Liver (tissue), 3 donors: Measurements from ENCODE around the gene GPHN.

ENCODE experiments used
- EGR1 ChIP-seq, 2 donors: IDR thresholded peaks; 2 replicates each; pipeline ENCODE4 v1.6.1; 2016 to 2018; ENCODE audit warnings: antibody characterized with exemption in 2 of 2, low read depth in 2 of 2
- GABPA ChIP-seq, 2 donors: IDR thresholded peaks in 1 of 2; conservative IDR thresholded peaks in 1 of 2; 2 replicates each; pipeline ENCODE4 v1.6.1; 2016; ENCODE audit warnings: antibody characterized with exemption in 2 of 2, mild to moderate bottlenecking in 1 of 2, moderate library complexity in 1 of 2
- JUND ChIP-seq, 2 donors: IDR thresholded peaks; 2 replicates each; pipeline ENCODE4 v1.6.1; 2016; ENCODE audit warnings: antibody characterized with exemption in 2 of 2
- RAD21 ChIP-seq, 2 donors: IDR thresholded peaks; 2 replicates each; pipeline ENCODE4 v1.6.1; 2016; ENCODE audit warnings: antibody characterized with exemption in 2 of 2, mild to moderate bottlenecking in 2 of 2
- YY1 ChIP-seq: IDR thresholded peaks from 2 replicates; pipeline ENCODE4 v1.6.1; 2016; ENCODE audit warnings: antibody characterized with exemption, mild to moderate bottlenecking
- TF ChIP-seq, protein P1 (sequence below): fragments of 150-350 bp; IDR thresholded peaks from 2 replicates; pipeline ENCODE4 v1.5.1; 2017; ENCODE audit warnings: improper control_type of control experiment, low read depth, low read length; ENCODE audit not compliant: missing input control
- TF ChIP-seq, protein P2 (sequence below): IDR thresholded peaks from 2 replicates; pipeline ENCODE4 v1.6.1; 2016; ENCODE audit warnings: antibody characterized with exemption
- TF ChIP-seq, protein P3 (sequence below): IDR thresholded peaks from 2 replicates; pipeline ENCODE4 v1.6.1; 2016; ENCODE audit warnings: antibody characterized with exemption
- TF ChIP-seq, protein P4 (sequence below): IDR thresholded peaks from 2 replicates; pipeline ENCODE4 v1.6.1; 2016; ENCODE audit warnings: antibody characterized with exemption, mild to moderate bottlenecking
- donor health status: healthy.
- donor health status: healthy.

DNA sequence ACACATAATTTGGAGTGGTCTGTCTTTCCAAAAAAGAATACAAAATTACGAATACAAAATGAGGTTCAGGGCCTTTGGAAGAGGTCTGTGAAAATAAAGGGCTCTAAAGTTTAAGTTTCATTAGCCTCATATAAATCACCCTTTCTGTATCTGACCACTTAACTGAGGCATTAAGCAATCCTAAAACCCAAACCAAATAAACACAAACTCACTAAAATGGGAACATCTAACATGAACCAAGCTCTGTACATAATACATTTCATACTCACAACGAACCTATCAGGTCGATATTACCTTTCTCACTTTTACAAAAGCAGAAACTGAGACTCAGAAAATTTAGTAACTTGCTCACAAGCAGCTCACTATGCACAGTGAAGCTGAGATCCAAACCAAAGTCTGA is 22.9 kb upstream of the GPHN start:
- TF ChIP-seq, protein P1, sequence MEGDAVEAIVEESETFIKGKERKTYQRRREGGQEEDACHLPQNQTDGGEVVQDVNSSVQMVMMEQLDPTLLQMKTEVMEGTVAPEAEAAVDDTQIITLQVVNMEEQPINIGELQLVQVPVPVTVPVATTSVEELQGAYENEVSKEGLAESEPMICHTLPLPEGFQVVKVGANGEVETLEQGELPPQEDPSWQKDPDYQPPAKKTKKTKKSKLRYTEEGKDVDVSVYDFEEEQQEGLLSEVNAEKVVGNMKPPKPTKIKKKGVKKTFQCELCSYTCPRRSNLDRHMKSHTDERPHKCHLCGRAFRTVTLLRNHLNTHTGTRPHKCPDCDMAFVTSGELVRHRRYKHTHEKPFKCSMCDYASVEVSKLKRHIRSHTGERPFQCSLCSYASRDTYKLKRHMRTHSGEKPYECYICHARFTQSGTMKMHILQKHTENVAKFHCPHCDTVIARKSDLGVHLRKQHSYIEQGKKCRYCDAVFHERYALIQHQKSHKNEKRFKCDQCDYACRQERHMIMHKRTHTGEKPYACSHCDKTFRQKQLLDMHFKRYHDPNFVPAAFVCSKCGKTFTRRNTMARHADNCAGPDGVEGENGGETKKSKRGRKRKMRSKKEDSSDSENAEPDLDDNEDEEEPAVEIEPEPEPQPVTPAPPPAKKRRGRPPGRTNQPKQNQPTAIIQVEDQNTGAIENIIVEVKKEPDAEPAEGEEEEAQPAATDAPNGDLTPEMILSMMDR = no peak
- TF ChIP-seq RAD21 (IDR thresholded peaks at IDR 0.05) (peak in 1 of 2 donors; percentile 6), EGR1 (IDR thresholded peaks at IDR 0.05; ENCODE audit: low read depth in 2 of 2) (no peak), JUND (IDR thresholded peaks at IDR 0.05) (peak; percentile 10 to 12), GABPA (IDR thresholded peaks at IDR 0.05 in 1 of 2, conservative IDR thresholded peaks at IDR 0.05 in 1 of 2) (no peak), YY1 (peak; percentile 38)
- TF ChIP-seq, protein P2, sequence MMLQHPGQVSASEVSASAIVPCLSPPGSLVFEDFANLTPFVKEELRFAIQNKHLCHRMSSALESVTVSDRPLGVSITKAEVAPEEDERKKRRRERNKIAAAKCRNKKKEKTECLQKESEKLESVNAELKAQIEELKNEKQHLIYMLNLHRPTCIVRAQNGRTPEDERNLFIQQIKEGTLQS = no peak
- TF ChIP-seq, protein P3, sequence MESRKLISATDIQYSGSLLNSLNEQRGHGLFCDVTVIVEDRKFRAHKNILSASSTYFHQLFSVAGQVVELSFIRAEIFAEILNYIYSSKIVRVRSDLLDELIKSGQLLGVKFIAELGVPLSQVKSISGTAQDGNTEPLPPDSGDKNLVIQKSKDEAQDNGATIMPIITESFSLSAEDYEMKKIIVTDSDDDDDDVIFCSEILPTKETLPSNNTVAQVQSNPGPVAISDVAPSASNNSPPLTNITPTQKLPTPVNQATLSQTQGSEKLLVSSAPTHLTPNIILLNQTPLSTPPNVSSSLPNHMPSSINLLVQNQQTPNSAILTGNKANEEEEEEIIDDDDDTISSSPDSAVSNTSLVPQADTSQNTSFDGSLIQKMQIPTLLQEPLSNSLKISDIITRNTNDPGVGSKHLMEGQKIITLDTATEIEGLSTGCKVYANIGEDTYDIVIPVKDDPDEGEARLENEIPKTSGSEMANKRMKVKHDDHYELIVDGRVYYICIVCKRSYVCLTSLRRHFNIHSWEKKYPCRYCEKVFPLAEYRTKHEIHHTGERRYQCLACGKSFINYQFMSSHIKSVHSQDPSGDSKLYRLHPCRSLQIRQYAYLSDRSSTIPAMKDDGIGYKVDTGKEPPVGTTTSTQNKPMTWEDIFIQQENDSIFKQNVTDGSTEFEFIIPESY = no peak
- TF ChIP-seq, protein P4, sequence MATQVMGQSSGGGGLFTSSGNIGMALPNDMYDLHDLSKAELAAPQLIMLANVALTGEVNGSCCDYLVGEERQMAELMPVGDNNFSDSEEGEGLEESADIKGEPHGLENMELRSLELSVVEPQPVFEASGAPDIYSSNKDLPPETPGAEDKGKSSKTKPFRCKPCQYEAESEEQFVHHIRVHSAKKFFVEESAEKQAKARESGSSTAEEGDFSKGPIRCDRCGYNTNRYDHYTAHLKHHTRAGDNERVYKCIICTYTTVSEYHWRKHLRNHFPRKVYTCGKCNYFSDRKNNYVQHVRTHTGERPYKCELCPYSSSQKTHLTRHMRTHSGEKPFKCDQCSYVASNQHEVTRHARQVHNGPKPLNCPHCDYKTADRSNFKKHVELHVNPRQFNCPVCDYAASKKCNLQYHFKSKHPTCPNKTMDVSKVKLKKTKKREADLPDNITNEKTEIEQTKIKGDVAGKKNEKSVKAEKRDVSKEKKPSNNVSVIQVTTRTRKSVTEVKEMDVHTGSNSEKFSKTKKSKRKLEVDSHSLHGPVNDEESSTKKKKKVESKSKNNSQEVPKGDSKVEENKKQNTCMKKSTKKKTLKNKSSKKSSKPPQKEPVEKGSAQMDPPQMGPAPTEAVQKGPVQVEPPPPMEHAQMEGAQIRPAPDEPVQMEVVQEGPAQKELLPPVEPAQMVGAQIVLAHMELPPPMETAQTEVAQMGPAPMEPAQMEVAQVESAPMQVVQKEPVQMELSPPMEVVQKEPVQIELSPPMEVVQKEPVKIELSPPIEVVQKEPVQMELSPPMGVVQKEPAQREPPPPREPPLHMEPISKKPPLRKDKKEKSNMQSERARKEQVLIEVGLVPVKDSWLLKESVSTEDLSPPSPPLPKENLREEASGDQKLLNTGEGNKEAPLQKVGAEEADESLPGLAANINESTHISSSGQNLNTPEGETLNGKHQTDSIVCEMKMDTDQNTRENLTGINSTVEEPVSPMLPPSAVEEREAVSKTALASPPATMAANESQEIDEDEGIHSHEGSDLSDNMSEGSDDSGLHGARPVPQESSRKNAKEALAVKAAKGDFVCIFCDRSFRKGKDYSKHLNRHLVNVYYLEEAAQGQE = no peak
